Uterus (tissue), 2 donors: Measurements from ENCODE around the gene HYCC1.
"Not testable (repeated sequence)": the region's sequence is repeated elsewhere in the genome, so short reads cannot be mapped to it uniquely, and the experiment has no call there.

Source experiments
- POLR2A ChIP-seq, 2 donors: fragments of 450-650 bp; IDR thresholded peaks; one replicate each; pipeline ENCODE4 v1.6.1; 2016; ENCODE audit warnings: antibody characterized with exemption in 2 of 2, mild to moderate bottlenecking in 1 of 2, moderate library complexity in 1 of 2
- TF ChIP-seq, protein P1 (sequence below), 4 experiments: fragments of 200-600 bp in 2 of 4; fragments of 450-650 bp in 2 of 4; sonication (generic) in 2 of 4; IDR thresholded peaks; one replicate each; pipeline ENCODE4 v1.5.1; 2016 to 2019; ENCODE audit warnings: antibody characterized with exemption in 4 of 4, mild to moderate bottlenecking in 2 of 4, moderate library complexity in 1 of 4

DNA sequence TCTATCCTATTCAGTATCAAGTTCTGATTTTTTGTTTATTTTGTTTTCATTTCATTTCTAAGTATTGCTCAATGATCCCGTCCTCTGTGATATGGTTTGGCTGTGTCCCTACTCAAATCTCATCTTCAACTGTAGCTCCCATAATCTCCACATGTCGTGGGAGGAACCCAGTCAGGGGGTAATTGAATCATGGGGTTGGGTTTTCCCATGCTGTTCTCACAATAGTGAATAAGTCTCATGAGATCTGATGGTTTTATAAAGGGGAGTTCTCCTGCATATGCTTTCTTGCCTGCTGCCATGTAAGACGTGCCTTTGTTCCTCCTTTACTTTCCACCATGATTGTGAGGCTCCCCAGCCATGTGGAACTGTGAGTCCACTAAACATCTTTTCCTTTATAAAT lies 39.3 kb downstream of the HYCC1 start:
- TF ChIP-seq, protein P1, sequence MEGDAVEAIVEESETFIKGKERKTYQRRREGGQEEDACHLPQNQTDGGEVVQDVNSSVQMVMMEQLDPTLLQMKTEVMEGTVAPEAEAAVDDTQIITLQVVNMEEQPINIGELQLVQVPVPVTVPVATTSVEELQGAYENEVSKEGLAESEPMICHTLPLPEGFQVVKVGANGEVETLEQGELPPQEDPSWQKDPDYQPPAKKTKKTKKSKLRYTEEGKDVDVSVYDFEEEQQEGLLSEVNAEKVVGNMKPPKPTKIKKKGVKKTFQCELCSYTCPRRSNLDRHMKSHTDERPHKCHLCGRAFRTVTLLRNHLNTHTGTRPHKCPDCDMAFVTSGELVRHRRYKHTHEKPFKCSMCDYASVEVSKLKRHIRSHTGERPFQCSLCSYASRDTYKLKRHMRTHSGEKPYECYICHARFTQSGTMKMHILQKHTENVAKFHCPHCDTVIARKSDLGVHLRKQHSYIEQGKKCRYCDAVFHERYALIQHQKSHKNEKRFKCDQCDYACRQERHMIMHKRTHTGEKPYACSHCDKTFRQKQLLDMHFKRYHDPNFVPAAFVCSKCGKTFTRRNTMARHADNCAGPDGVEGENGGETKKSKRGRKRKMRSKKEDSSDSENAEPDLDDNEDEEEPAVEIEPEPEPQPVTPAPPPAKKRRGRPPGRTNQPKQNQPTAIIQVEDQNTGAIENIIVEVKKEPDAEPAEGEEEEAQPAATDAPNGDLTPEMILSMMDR (IDR thresholded peaks at IDR 0.05): not testable (repeated sequence)
- TF ChIP-seq POLR2A (IDR thresholded peaks at IDR 0.05): not testable (repeated sequence)
